ENCODE data around the gene POLL. TPM values are rescaled to one million over a fixed set of nuclear protein-coding genes. Genes with fewer than 3 reads are reported as not detected.

Gene POLL
- total RNA-seq, 3 donors from 2014 or later (not counting 1 experiment from before 2014, with no cell fraction given): 22.8 to 31.4 (median 26.1) TPM

DNA sequence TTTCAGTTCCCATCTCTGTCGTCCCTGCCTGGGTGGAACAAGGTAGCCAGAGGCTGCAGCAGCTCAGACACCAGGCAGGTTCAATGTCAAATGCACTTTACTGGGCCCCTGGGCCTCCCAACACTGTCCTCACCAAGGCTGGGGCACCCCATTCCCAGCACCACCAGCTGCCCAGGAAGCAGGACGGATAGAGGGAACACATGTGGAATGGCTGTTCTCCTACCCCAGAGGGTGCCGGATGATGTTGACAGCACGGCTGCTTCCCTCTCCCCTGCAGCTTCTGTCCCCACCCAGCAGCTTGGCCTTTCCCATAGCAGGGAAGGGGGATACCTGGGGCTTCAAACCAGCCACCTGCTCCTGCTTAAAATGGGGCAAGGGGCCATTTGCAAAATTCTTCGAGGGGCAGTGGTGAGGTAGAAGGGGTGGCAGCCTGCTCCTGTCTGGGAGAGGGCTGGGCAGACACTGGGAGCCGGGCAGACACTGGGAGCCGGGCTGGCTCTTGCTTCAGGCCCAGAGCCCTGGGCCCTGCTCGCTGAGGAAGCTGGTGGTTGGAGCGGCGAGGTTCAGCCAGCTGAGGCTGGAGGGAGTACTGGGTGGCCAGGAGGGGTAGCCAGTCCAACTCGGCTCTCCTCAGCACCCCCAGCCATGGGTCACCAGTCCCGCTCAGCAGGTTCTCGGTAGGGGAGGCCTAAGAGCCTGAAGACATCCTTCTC is 9.1 kb downstream of the POLL start:
- Histone ChIP-seq H3K36me3 (ENCODE audit: control insufficient read depth, insufficient read depth, low read length) (peaks cover 28% of the 10 kb centered on the region), H3K9me3 (ENCODE audit: control insufficient read depth, insufficient read depth, low read length) (no peaks in the 10 kb centered on the region), H3K4me3 (ENCODE audit: low read length) (no peak overlapping the region), H3K4me1 (ENCODE audit: control insufficient read depth, insufficient read depth, low read length) (no peaks in the 10 kb centered on the region), H3K27me3 (ENCODE audit: control insufficient read depth, insufficient read depth, low read length) (no peaks in the 10 kb centered on the region), H3K27ac (ENCODE audit: low read length) (no peak overlapping the region)
- H3K27ac Mint-ChIP-seq: no peak overlapping the region
- peaks cover 0 to 9% of the 10 kb centered on the region in 2 donors for H3K4me1 Mint-ChIP-seq
- TF ChIP-seq, protein P1, sequence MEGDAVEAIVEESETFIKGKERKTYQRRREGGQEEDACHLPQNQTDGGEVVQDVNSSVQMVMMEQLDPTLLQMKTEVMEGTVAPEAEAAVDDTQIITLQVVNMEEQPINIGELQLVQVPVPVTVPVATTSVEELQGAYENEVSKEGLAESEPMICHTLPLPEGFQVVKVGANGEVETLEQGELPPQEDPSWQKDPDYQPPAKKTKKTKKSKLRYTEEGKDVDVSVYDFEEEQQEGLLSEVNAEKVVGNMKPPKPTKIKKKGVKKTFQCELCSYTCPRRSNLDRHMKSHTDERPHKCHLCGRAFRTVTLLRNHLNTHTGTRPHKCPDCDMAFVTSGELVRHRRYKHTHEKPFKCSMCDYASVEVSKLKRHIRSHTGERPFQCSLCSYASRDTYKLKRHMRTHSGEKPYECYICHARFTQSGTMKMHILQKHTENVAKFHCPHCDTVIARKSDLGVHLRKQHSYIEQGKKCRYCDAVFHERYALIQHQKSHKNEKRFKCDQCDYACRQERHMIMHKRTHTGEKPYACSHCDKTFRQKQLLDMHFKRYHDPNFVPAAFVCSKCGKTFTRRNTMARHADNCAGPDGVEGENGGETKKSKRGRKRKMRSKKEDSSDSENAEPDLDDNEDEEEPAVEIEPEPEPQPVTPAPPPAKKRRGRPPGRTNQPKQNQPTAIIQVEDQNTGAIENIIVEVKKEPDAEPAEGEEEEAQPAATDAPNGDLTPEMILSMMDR (IDR thresholded peaks at IDR 0.05): no peak
- no peaks in the 10 kb centered on the region for H3K9me3 Mint-ChIP-seq
- DNase-seq: no peak
- intact Hi-C loops (cut with micrococcal nuclease): no loop called here
- ATAC-seq: no peak
- H3K4me3 Mint-ChIP-seq: no peak overlapping the region
- H3K36me3 Mint-ChIP-seq: no peaks in the 10 kb centered on the region
- 94% methylated on average over 13 of the region's 13 CpGs for WGBS (ENCODE audit: insufficient coverage)
- no peaks in the 10 kb centered on the region for H3K27me3 Mint-ChIP-seq (ENCODE audit: low read depth in 2 of 2)

DNA sequence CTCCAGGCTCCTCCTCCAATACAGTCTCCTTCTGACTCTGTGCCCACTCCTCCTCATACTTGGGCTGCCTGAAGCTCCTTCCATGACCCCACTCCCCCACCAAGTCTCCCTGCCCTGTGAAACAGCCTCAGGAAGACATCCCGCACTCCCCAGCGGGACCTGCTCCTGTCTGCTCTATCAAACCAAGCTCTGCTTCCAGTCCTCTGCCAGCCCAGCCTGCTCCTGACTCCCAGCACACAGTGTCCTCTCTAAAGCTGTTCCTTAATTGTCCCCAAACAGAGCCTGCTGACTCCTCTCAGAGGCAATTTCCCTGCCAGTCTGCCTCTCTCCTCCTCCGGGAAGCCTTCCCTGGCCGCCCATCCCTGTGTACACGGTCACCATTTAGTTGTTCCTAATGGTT is 9.9 kb downstream of the POLL start:
- no peaks in the 10 kb centered on the region for H3K36me3 Mint-ChIP-seq
- Histone ChIP-seq H3K27me3 (ENCODE audit: control insufficient read depth, insufficient read depth, low read length) (no peaks in the 10 kb centered on the region), H3K4me3 (ENCODE audit: low read length) (no peak overlapping the region), H3K36me3 (ENCODE audit: control insufficient read depth, insufficient read depth, low read length) (peaks cover 23% of the 10 kb centered on the region), H3K9me3 (ENCODE audit: control insufficient read depth, insufficient read depth, low read length) (no peaks in the 10 kb centered on the region), H3K27ac (ENCODE audit: low read length) (no peak overlapping the region), H3K4me1 (ENCODE audit: control insufficient read depth, insufficient read depth, low read length) (no peaks in the 10 kb centered on the region)
- peaks cover 0 to 4% of the 10 kb centered on the region in 2 donors for H3K4me1 Mint-ChIP-seq
- TF ChIP-seq, protein P1 (IDR thresholded peaks at IDR 0.05): no peak
- no peaks in the 10 kb centered on the region for H3K9me3 Mint-ChIP-seq
- DNase-seq (no peak), ATAC-seq (no peak)
- no peak overlapping the region for H3K4me3 Mint-ChIP-seq
- no peak overlapping the region for H3K27ac Mint-ChIP-seq
- intact Hi-C loops (cut with micrococcal nuclease): no loop called here
- 88% methylated on average over 5 of the region's 5 CpGs for WGBS (ENCODE audit: insufficient coverage)
- no peaks in the 10 kb centered on the region for H3K27me3 Mint-ChIP-seq (ENCODE audit: low read depth in 2 of 2)

DNA sequence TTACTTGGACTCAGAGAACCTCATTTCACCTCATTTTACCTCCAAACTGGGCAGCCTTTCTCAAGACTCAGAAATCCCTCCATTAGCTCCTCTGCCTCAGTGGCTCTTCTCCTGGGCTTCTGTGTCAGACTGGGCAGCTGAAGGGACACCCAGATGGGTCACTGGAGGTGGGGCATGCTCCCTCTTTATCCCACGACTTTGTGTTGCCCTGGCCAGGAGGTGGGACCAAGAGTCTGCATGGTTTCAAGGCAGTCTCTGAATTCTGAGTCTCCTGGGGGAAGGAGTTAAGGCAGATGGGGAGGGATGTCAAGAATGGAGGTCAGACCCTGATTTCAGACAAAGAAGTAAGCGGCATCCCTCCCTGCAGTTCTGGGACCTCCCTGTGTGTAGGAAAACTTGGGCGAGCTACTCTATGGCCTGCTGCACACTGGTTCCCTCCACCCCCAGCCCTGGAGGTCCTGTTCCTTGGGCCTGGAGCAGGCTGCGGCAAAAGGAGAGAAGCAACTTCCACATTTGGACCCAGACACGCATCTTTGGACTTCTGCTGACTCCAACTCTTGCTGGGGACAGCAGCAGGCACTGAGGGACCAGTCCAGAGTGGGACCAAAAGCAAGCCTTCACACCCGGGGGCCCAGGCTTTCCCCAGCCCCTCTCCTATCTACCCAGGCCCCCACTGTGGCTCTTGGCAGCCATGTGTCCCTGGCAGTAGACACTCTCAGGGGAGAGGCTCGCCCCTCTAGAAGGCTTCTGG is 10.8 kb downstream of the POLL start:
- peaks cover 21% of the 10 kb centered on the region for H3K36me3 ChIP-seq (ENCODE audit: control insufficient read depth, insufficient read depth, low read length)
- WGBS (ENCODE audit: insufficient coverage): 95% methylated on average over 7 of the region's 7 CpGs
- no peaks in the 10 kb centered on the region for H3K9me3 Mint-ChIP-seq
- ATAC-seq (no peak), DNase-seq (no peak)
- no peaks in the 10 kb centered on the region for H3K27me3 Mint-ChIP-seq (ENCODE audit: low read depth in 2 of 2)
- no peaks in the 10 kb centered on the region for H3K4me1 ChIP-seq (ENCODE audit: control insufficient read depth, insufficient read depth, low read length)
- H3K9me3 ChIP-seq (ENCODE audit: control insufficient read depth, insufficient read depth, low read length): no peaks in the 10 kb centered on the region
- no peaks in the 10 kb centered on the region for H3K27me3 ChIP-seq (ENCODE audit: control insufficient read depth, insufficient read depth, low read length)
- intact Hi-C loops (cut with micrococcal nuclease): no loop called here
- H3K4me3 Mint-ChIP-seq: no peak overlapping the region
- no peak overlapping the region for H3K27ac Mint-ChIP-seq
- H3K4me3 ChIP-seq (ENCODE audit: low read length): no peak overlapping the region
- peaks cover 0 to 4% of the 10 kb centered on the region in 2 donors for H3K4me1 Mint-ChIP-seq
- no peak overlapping the region for H3K27ac ChIP-seq (ENCODE audit: low read length)
- TF ChIP-seq, protein P1 (IDR thresholded peaks at IDR 0.05): no peak
- no peaks in the 10 kb centered on the region for H3K36me3 Mint-ChIP-seq

All from natural killer cell (primary cell).